ENCODE data around the gene CNTNAP2. TPM values are rescaled to one million over a fixed set of nuclear protein-coding genes. Genes with fewer than 3 reads are reported as not detected.
"Not testable (repeated sequence)": the region's sequence is repeated elsewhere in the genome, so short reads cannot be mapped to it uniquely, and the experiment has no call there.

Gene CNTNAP2
- total and polyA plus RNA-seq, 2 donors (not counting 1 experiment from before 2014, with no cell fraction given) = not detected

- no peaks in the 10 kb centered on the region for H3K27me3 ChIP-seq (ENCODE audit: control insufficient read depth, insufficient read depth, low read length)
- no peaks in the 10 kb centered on the region for H3K4me1 ChIP-seq (ENCODE audit: control insufficient read depth, extremely low read depth, insufficient read depth, low read length)
- no peak overlapping the region for H3K4me3 ChIP-seq (replicated peaks in 1 of 4; ENCODE audit: control extremely low read depth in 1 of 4, insufficient read depth in 1 of 4, low read depth in 3 of 4, low read length in 4 of 4)
- no peaks in the 10 kb centered on the region for H3K9me3 ChIP-seq (ENCODE audit: control insufficient read depth, insufficient read depth, low read depth, low read length)
- H3K36me3 ChIP-seq (ENCODE audit: control insufficient read depth, insufficient read depth, low read length) = no peaks in the 10 kb centered on the region
- no peaks in the 10 kb centered on the region for H4K20me1 ChIP-seq (ENCODE audit: control insufficient read depth, extremely low read depth, insufficient read depth, low read length)
- no peaks in the 10 kb centered on the region for H3K79me2 ChIP-seq (ENCODE audit: control insufficient read depth, insufficient read depth, low read length)
- H3K27ac ChIP-seq (ENCODE audit: insufficient read depth, low read length) = no peak overlapping the region
- H3K4me2 ChIP-seq (ENCODE audit: extremely low read depth, insufficient read depth, low read length) = no peak overlapping the region
- H3K9ac ChIP-seq (ENCODE audit: insufficient read depth, low read length) = no peak overlapping the region
- H2AFZ ChIP-seq (ENCODE audit: low read length) = no peak overlapping the region
- no peak for DNase-seq (ENCODE audit: low read depth in 2 of 2)
- no peak for TF ChIP-seq EZH2 (IDR thresholded peaks at IDR 0.05; ENCODE audit: low read length, missing control alignments)
- no peak for TF ChIP-seq CTCF (conservative IDR thresholded peaks at IDR 0.05 in 1 of 2, IDR thresholded peaks at IDR 0.05 in 1 of 2; ENCODE audit: low read depth in 1 of 2, low read length in 2 of 2)
Observed at GRCh38 chr7:146894927-146895326, 778.3 kb downstream of the CNTNAP2 start.

- Histone ChIP-seq H3K9ac (ENCODE audit: insufficient read depth, low read length) (no peak overlapping the region), H2AFZ (ENCODE audit: low read length) (no peak overlapping the region), H3K4me1 (ENCODE audit: control insufficient read depth, extremely low read depth, insufficient read depth, low read length) (no peaks in the 10 kb centered on the region), H4K20me1 (ENCODE audit: control insufficient read depth, extremely low read depth, insufficient read depth, low read length) (no peaks in the 10 kb centered on the region), H3K27ac (ENCODE audit: insufficient read depth, low read length) (no peak overlapping the region), H3K79me2 (ENCODE audit: control insufficient read depth, insufficient read depth, low read length) (no peaks in the 10 kb centered on the region), H3K4me3 (replicated peaks in 1 of 4; ENCODE audit: control extremely low read depth in 1 of 4, insufficient read depth in 1 of 4, low read depth in 3 of 4, low read length in 4 of 4) (no peak overlapping the region), H3K36me3 (ENCODE audit: control insufficient read depth, insufficient read depth, low read length) (no peaks in the 10 kb centered on the region), H3K9me3 (ENCODE audit: control insufficient read depth, insufficient read depth, low read depth, low read length) (no peaks in the 10 kb centered on the region), H3K27me3 (ENCODE audit: control insufficient read depth, insufficient read depth, low read length) (no peaks in the 10 kb centered on the region), H3K4me2 (ENCODE audit: extremely low read depth, insufficient read depth, low read length) (no peak overlapping the region)
- DNase-seq (ENCODE audit: low read depth in 2 of 2) = no peak
- no peak for TF ChIP-seq CTCF (conservative IDR thresholded peaks at IDR 0.05 in 1 of 2, IDR thresholded peaks at IDR 0.05 in 1 of 2; ENCODE audit: low read depth in 1 of 2, low read length in 2 of 2)
- TF ChIP-seq EZH2 (IDR thresholded peaks at IDR 0.05; ENCODE audit: low read length, missing control alignments) = no peak
Observed at GRCh38 chr7:146902266-146902665, 785.7 kb downstream of the CNTNAP2 start.

- TF ChIP-seq EZH2 (IDR thresholded peaks at IDR 0.05; ENCODE audit: low read length, missing control alignments) (no peak), CTCF (conservative IDR thresholded peaks at IDR 0.05 in 1 of 2, IDR thresholded peaks at IDR 0.05 in 1 of 2; ENCODE audit: low read depth in 1 of 2, low read length in 2 of 2) (no peak)
- H3K9ac ChIP-seq (ENCODE audit: insufficient read depth, low read length) = no peak overlapping the region
- H3K36me3 ChIP-seq (ENCODE audit: control insufficient read depth, insufficient read depth, low read length) = no peaks in the 10 kb centered on the region
- DNase-seq (ENCODE audit: low read depth in 2 of 2) = no peak
- H2AFZ ChIP-seq (ENCODE audit: low read length) = no peak overlapping the region
- H3K4me3 ChIP-seq (replicated peaks in 1 of 4; ENCODE audit: control extremely low read depth in 1 of 4, insufficient read depth in 1 of 4, low read depth in 3 of 4, low read length in 4 of 4) = no peak overlapping the region
- H3K27me3 ChIP-seq (ENCODE audit: control insufficient read depth, insufficient read depth, low read length) = no peaks in the 10 kb centered on the region
- no peak overlapping the region for H3K27ac ChIP-seq (ENCODE audit: insufficient read depth, low read length)
- H3K79me2 ChIP-seq (ENCODE audit: control insufficient read depth, insufficient read depth, low read length) = no peaks in the 10 kb centered on the region
- H3K9me3 ChIP-seq (ENCODE audit: control insufficient read depth, insufficient read depth, low read depth, low read length) = no peaks in the 10 kb centered on the region
- H4K20me1 ChIP-seq (ENCODE audit: control insufficient read depth, extremely low read depth, insufficient read depth, low read length) = no peaks in the 10 kb centered on the region
- H3K4me2 ChIP-seq (ENCODE audit: extremely low read depth, insufficient read depth, low read length) = no peak overlapping the region
- no peaks in the 10 kb centered on the region for H3K4me1 ChIP-seq (ENCODE audit: control insufficient read depth, extremely low read depth, insufficient read depth, low read length)
Observed at GRCh38 chr7:146902728-146903127, 786.1 kb downstream of the CNTNAP2 start.

- not testable (repeated sequence) for H3K27ac ChIP-seq (ENCODE audit: insufficient read depth, low read length); H3K9me3 ChIP-seq (ENCODE audit: control insufficient read depth, insufficient read depth, low read depth, low read length); H3K27me3 ChIP-seq (ENCODE audit: control insufficient read depth, insufficient read depth, low read length); H3K79me2 ChIP-seq (ENCODE audit: control insufficient read depth, insufficient read depth, low read length); H3K4me1 ChIP-seq (ENCODE audit: control insufficient read depth, extremely low read depth, insufficient read depth, low read length); H4K20me1 ChIP-seq (ENCODE audit: control insufficient read depth, extremely low read depth, insufficient read depth, low read length); H3K36me3 ChIP-seq (ENCODE audit: control insufficient read depth, insufficient read depth, low read length); H2AFZ ChIP-seq (ENCODE audit: low read length); DNase-seq (ENCODE audit: low read depth in 2 of 2); H3K4me2 ChIP-seq (ENCODE audit: extremely low read depth, insufficient read depth, low read length); H3K9ac ChIP-seq (ENCODE audit: insufficient read depth, low read length); H3K4me3 ChIP-seq (replicated peaks in 1 of 4; ENCODE audit: control extremely low read depth in 1 of 4, insufficient read depth in 1 of 4, low read depth in 3 of 4, low read length in 4 of 4)
Observed at GRCh38 chr7:146905746-146906145, 789.1 kb downstream of the CNTNAP2 start.

Measured in fibroblast of lung (primary cell).